AG04449 (cell line): ENCODE measurements around the gene CCDC60.

ENCODE experiments used
- CTCF ChIA-PET: fragments of 350-600 bp; formaldehyde crosslinking; extraction: SDS; loops from one replicate; lab custom pipeline; 2021; ENCODE audit warnings: antibody characterized with exemption; lab: Yijun Ruan, JAX
- POLR2A ChIA-PET: fragments of 400-600, 350-600 bp; formaldehyde crosslinking; extraction: SDS; loops from one replicate; lab custom pipeline; 2020; ENCODE audit warnings: antibody characterized with exemption, inconsistent platforms; lab: Yijun Ruan, JAX
- DNase-seq: peaks from one replicate; pipeline ENCODE4 v3.0.0-alpha.2; 2010; ENCODE audit warnings: low read depth, low spot score
- H3K4me3 ChIP-seq: 2 replicates; pipeline ENCODE4 v1.5.1; 2011; ENCODE audit warnings: low read depth, mild to moderate bottlenecking, control low read depth, low read length
- CTCF ChIP-seq: IDR thresholded peaks from one replicate; pipeline ENCODE4 v1.5.1; 2011; ENCODE audit warnings: mild to moderate bottlenecking, moderate library complexity, low read length, control low read depth, inconsistent platforms; ENCODE audit not compliant: insufficient read depth; ENCODE audit errors: missing control alignments

The CCDC60 gene

DNA sequence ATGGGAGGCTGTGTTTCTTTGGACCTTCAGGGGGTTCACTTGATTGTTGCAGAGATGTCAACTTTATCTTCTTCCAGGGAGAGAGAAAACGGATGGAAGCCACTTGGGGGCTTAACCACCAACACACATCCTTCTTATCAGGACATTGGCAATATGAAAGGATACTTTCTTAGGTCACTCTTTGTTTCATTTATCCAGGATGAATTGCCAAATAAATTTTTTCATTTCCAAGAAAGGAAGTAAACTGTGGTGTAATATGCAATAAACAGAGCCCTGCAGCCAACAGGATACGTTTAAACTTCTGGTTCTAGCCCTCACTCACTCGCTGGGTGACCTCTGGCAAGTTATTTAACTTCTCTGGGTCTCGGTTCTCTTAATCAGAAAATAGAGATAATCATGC, 77.8 kb downstream of the CCDC60 start:
- no peak overlapping the region for H3K4me3 ChIP-seq
- TF ChIP-seq CTCF, result no peak
- ChIA-PET CTCF (interaction anchor here (0.8 to 5.8 kb wide), 12 partner anchors 15 to 1034 kb away, joined by 3 to 40 read pairs (median 5); no protein-coding TSS in a partner anchor), POLR2A (no interaction called here)
- no peak for DNase-seq

GRCh38 chr12:119412811-119413794, 78.6 kb downstream of the CCDC60 start:
- peak; percentile 74 for TF ChIP-seq CTCF
- ChIA-PET CTCF (interaction anchor here (0.8 to 5.8 kb wide), 25 partner anchors 9 to 1035 kb away, joined by 3 to 40 read pairs (median 4); no protein-coding TSS in a partner anchor), POLR2A (no interaction called here)
- DNase-seq, result peak; percentile 12
- no peak overlapping the region for H3K4me3 ChIP-seq

DNA sequence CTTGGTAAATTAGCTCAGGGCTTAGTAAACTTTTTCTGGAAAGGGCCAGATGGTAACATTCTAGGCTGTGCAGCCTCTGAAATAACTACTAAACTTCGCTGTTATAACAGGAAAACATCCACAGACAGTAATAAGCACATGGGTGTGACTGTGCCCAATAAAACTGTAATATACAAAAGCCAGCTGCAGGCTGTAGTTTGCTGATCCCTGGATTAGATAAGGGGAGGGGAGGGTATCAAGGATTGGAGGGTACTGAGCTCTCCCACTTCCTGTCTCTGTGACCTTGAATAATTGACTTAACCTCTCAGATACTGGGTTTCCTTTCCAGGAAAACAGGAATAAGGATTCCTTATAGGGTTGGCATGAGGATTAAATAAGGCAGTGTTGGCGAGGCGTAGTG, 81.2 kb downstream of the CCDC60 start:
- no peak for DNase-seq
- TF ChIP-seq CTCF, result no peak
- POLR2A ChIA-PET, result no interaction called here
- CTCF ChIA-PET, result interaction anchor here (1.2 to 5.8 kb wide), 3 partner anchors 12 to 1019 kb away, joined by 3 to 34 read pairs (median 4); no protein-coding TSS in a partner anchor
- no peak overlapping the region for H3K4me3 ChIP-seq

- no peak for DNase-seq
- ChIA-PET CTCF (no interaction called here), POLR2A (no interaction called here)
- no peak for TF ChIP-seq CTCF
- no peak overlapping the region for H3K4me3 ChIP-seq
Measured at GRCh38 chr12:119417440-119417839, 82.9 kb downstream of the CCDC60 start.

GRCh38 chr12:119419381-119419780, 84.9 kb downstream of the CCDC60 start:
- no peak for TF ChIP-seq CTCF
- POLR2A ChIA-PET, result no interaction called here
- CTCF ChIA-PET, result no interaction called here
- no peak for DNase-seq
- H3K4me3 ChIP-seq, result no peak overlapping the region

- POLR2A ChIA-PET, result no interaction called here
- no peak for TF ChIP-seq CTCF
- CTCF ChIA-PET, result no interaction called here
- DNase-seq, result no peak
- no peak overlapping the region for H3K4me3 ChIP-seq
Measured at GRCh38 chr12:119423285-119423684, 88.8 kb downstream of the CCDC60 start.
